ENCODE data around the gene KIAA0930.

GRCh38 chr22:45262195-45262930 is 21.7 kb upstream of the KIAA0930 start:
- TF ChIP-seq POLR2A (IDR thresholded peaks at IDR 0.05) (no peak), POLR2AphosphoS5 (IDR thresholded peaks at IDR 0.05) (no peak)
